Tibial nerve (tissue), 4 donors: ENCODE measurements around the gene VGLL4. TPM values are rescaled to one million over a fixed set of nuclear protein-coding genes. Genes with fewer than 3 reads are reported as not detected.
A peak's percentile ranks its signal among the peaks of the same experiment; 100 is the strongest.
"Not testable (repeated sequence)": the region's sequence is repeated elsewhere in the genome, so short reads cannot be mapped to it uniquely, and the experiment has no call there.

Experiments used
- DNase-seq, 2 donors: peaks; one replicate each; pipeline ENCODE4 v3.0.0-alpha.2; 2019; ENCODE audit warnings: low spot score in 2 of 2
- H3K27ac ChIP-seq, 4 donors: fragments of 200-600 bp; sonication (generic) in 3 of 4; one replicate each; pipeline ENCODE4 v1.5.1; 2017 to 2019; ENCODE audit warnings: mild to moderate bottlenecking in 1 of 4
- H3K27me3 ChIP-seq, 2 donors: fragments of 200-600 bp; sonication (generic) in 1 of 2; one replicate each; pipeline versions ENCODE4 v1.5.1 to v1.6.0; 2017 to 2019
- H3K36me3 ChIP-seq, 3 donors: fragments of 200-600 bp; sonication (generic); one replicate each; pipeline ENCODE4 v1.5.1; 2018 to 2019
- H3K4me1 ChIP-seq, 4 donors: fragments of 200-600 bp; sonication (generic) in 3 of 4; one replicate each; pipeline ENCODE4 v1.5.1; 2017 to 2019
- H3K4me3 ChIP-seq, 4 donors: fragments of 200-600 bp; sonication (generic) in 3 of 4; one replicate each; pipeline ENCODE4 v1.5.1; 2017 to 2019; ENCODE audit warnings: mild to moderate bottlenecking in 1 of 4, moderate library complexity in 1 of 4
- H3K9me3 ChIP-seq, 4 donors: fragments of 200-600 bp; sonication (generic) in 3 of 4; one replicate each; pipeline ENCODE4 v1.5.1; 2017 to 2019
- EP300 ChIP-seq, 2 donors: sonication (generic); formaldehyde crosslinking; IDR thresholded peaks; one replicate each; pipeline ENCODE4 v1.6.1; 2017; ENCODE audit warnings: antibody characterized with exemption in 2 of 2, mild to moderate bottlenecking in 1 of 2
- POLR2A ChIP-seq, 2 donors: fragments of 450-650 bp; IDR thresholded peaks; one replicate each; pipeline ENCODE4 v1.6.1; 2017; ENCODE audit warnings: antibody characterized with exemption in 2 of 2, mild to moderate bottlenecking in 2 of 2, moderate library complexity in 2 of 2
- WGBS, 2 donors: methylation state at CpG; one replicate each; pipeline ENCODE4 v1.1.5; 2018; 5-methylcytosine and 5-hydroxymethylcytosine counted together
- total RNA-seq, 4 donors: library from RNA; depleted of rRNA; stranded (reverse); fragments of >200 nt; gene quantifications; one replicate each; pipeline ENCODE4 v1.1.0, GENCODE V29; 2016
- TF ChIP-seq, protein P1 (sequence below), 5 experiments: fragments of 200-600 bp in 3 of 5; fragments of 450-650 bp in 2 of 5; sonication (generic) in 3 of 5; IDR thresholded peaks; one replicate each; pipeline ENCODE4 v1.5.1; 2016 to 2019; ENCODE audit warnings: antibody characterized with exemption in 5 of 5, mild to moderate bottlenecking in 3 of 5, moderate library complexity in 2 of 5

The VGLL4 gene
- total RNA-seq, 4 donors from 2014 or later = 106 to 205 (median 110) TPM

DNA sequence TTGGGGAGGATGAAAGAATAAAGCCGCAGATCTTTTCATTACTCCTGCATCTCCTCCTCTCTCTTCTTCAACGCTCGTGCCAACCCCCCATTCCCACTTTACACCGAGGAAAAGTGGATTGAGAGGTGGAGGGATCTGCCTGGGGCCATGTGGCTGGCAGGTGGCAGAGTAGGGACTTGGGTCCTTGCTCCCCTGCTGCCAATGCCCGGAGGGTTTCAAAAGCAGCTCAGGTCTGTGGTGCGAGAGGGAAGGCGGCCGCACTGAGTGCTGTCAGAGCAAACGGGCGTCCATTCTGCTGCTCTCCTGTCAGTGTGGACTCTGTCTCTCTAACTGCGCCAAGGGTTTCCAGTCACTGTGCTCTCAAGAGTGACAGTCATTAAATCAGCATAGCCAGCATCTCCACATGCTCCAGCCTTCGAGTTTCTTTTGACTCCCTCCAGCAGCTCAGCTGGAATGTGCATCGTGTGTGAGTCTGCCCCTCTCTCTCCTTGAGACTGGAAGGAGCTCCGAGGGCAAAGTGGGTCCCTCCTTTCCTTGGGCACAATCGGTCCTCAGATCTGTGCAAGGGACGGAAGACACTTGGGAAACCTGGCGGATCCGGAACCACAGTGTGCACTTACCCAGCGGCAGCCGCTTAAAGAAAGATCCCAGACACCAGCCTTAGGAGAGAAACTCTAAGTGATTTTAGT is 68.6 kb downstream of the VGLL4 start:
- 76 to 83% methylated on average over 20 of the region's 20 CpGs for WGBS, 2 donors
- peak overlapping the region in 2 of 4 donors; percentile 50 to 84 for H3K27ac ChIP-seq
- DNase-seq = no peak

GRCh38 chr3:11572660-11573059 is 71.1 kb downstream of the VGLL4 start:
- H3K4me1 ChIP-seq = peaks cover 0 to 93% (median 47%) of the 10 kb centered on the region in 4 donors
- not testable (repeated sequence) for H3K36me3 ChIP-seq, H3K9me3 ChIP-seq, DNase-seq, H3K4me3 ChIP-seq, H3K27me3 ChIP-seq
- 98% methylated on average over 11 of the region's 11 CpGs for WGBS, 2 donors
- peak overlapping the region in 1 of 4 donors; percentile 97 for H3K27ac ChIP-seq

More for the DNA sequence above, 68.6 kb downstream of the VGLL4 start:
- Histone ChIP-seq H3K4me3 (no peak overlapping the region), H3K27me3 (no peaks in the 10 kb centered on the region), H3K9me3 (no peaks in the 10 kb centered on the region), H3K36me3 (peaks cover 0 to 7% (median 0%) of the 10 kb centered on the region in 3 donors), H3K4me1 (peaks cover 0 to 84% (median 34%) of the 10 kb centered on the region in 4 donors)
- TF ChIP-seq EP300 (IDR thresholded peaks at IDR 0.05) (no peak), POLR2A (IDR thresholded peaks at IDR 0.05) (no peak)
- TF ChIP-seq, protein P1, sequence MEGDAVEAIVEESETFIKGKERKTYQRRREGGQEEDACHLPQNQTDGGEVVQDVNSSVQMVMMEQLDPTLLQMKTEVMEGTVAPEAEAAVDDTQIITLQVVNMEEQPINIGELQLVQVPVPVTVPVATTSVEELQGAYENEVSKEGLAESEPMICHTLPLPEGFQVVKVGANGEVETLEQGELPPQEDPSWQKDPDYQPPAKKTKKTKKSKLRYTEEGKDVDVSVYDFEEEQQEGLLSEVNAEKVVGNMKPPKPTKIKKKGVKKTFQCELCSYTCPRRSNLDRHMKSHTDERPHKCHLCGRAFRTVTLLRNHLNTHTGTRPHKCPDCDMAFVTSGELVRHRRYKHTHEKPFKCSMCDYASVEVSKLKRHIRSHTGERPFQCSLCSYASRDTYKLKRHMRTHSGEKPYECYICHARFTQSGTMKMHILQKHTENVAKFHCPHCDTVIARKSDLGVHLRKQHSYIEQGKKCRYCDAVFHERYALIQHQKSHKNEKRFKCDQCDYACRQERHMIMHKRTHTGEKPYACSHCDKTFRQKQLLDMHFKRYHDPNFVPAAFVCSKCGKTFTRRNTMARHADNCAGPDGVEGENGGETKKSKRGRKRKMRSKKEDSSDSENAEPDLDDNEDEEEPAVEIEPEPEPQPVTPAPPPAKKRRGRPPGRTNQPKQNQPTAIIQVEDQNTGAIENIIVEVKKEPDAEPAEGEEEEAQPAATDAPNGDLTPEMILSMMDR (IDR thresholded peaks at IDR 0.05) = no peak

GRCh38 chr3:11570789-11571495 is 72.8 kb downstream of the VGLL4 start:
- no peaks in the 10 kb centered on the region for H3K27me3 ChIP-seq
- H3K36me3 ChIP-seq = peaks cover 0 to 17% (median 0%) of the 10 kb centered on the region in 3 donors
- no peak for DNase-seq
- no peaks in the 10 kb centered on the region for H3K9me3 ChIP-seq
- H3K4me1 ChIP-seq = peaks cover 0 to 92% (median 45%) of the 10 kb centered on the region in 4 donors
- H3K27ac ChIP-seq = peak overlapping the region in 2 of 4 donors; percentile 97
- H3K4me3 ChIP-seq = no peak overlapping the region
- 70 to 75% methylated on average over 20 of the region's 20 CpGs for WGBS, 2 donors
- TF ChIP-seq POLR2A (IDR thresholded peaks at IDR 0.05) (no peak), EP300 (IDR thresholded peaks at IDR 0.05) (peak in 1 of 2 donors; percentile 20)
- TF ChIP-seq, protein P1 (IDR thresholded peaks at IDR 0.05) = no peak

- Histone ChIP-seq H3K9me3 (no peaks in the 10 kb centered on the region), H3K4me1 (peaks cover 0 to 91% (median 44%) of the 10 kb centered on the region in 4 donors), H3K27me3 (no peaks in the 10 kb centered on the region), H3K27ac (peak overlapping the region in 3 of 4 donors; percentile 21 to 97 (median 97)), H3K4me3 (no peak overlapping the region), H3K36me3 (peaks cover 0 to 22% (median 0%) of the 10 kb centered on the region in 3 donors)
- WGBS, 2 donors = 69 to 72% methylated on average over 13 of the region's 13 CpGs
- no peak for DNase-seq
- no peak for TF ChIP-seq EP300 (IDR thresholded peaks at IDR 0.05)
- TF ChIP-seq POLR2A (IDR thresholded peaks at IDR 0.05) = no peak
- TF ChIP-seq, protein P1 (IDR thresholded peaks at IDR 0.05) = no peak
Observed at GRCh38 chr3:11570251-11570650, 73.5 kb downstream of the VGLL4 start.

DNA sequence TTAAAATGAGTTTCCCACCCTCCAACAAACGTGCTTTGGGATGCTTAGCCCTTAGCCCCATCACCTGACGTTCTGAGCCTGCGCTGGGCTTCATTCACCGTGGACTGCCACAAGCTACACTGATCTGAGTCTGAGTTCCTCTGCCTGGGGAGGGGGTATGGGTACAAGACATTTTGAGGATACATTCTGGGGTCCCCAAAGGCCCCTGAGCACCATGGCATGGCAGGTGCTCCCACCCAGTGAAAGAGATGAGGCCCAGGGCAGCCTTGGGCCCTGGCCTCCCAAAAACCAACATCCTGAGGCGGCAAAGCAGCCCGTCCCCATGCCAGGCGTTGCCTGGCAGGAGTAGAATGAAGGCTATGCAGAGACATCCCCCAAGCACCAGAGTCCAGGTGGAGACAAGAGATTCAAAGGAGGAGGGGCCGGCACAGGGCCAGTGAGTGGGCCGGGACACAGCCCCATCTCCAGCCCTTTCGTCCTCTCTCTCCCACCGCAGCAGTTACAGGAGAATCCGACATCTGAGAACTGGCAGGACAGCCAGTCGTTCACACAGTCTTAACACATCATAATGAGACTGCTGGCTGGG is 74.5 kb downstream of the VGLL4 start:
- H3K27ac ChIP-seq = peak overlapping the region; percentile 78 to 97 (median 90)
- H3K4me1 ChIP-seq = peaks cover 0 to 93% (median 46%) of the 10 kb centered on the region in 4 donors
- 70% methylated on average over 11 to 13 of the region's 13 CpGs for WGBS, 2 donors
- TF ChIP-seq EP300 (IDR thresholded peaks at IDR 0.05) (no peak), POLR2A (IDR thresholded peaks at IDR 0.05) (no peak)
- TF ChIP-seq, protein P1 (IDR thresholded peaks at IDR 0.05) = no peak
- H3K36me3 ChIP-seq = peaks cover 0 to 27% (median 4%) of the 10 kb centered on the region in 3 donors
- H3K27me3 ChIP-seq = no peaks in the 10 kb centered on the region
- H3K4me3 ChIP-seq = peak overlapping the region in 1 of 4 donors; percentile 43
- H3K9me3 ChIP-seq = no peaks in the 10 kb centered on the region
- no peak for DNase-seq
